ENCODE measurements around the gene THSD4.
A peak's percentile ranks its signal among the peaks of the same experiment; 100 is the strongest.

THSD4 gene

GRCh38 chr15:71747128-71748083 is 632.1 kb downstream of the THSD4 start:
- no peak for DNase-seq

DNA sequence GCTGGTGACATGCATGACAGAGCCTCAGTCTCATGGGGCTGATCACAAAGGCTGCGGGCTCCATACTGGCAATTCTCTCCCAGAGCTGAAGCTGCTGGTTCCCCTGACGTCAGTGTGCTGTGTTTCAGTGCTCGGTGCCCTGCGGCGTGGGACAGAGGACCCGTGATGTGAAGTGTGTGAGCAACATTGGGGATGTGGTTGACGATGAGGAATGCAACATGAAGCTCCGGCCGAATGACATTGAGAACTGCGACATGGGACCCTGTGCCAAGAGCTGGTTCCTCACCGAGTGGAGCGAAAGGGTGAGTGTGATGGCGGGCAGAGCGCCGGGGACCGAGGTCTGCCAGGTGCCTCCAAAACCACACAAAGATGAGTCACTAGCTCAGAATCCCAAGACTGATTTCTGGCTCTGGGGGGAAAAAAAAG is 633.0 kb downstream of the THSD4 start:
- no peak for DNase-seq

DNA sequence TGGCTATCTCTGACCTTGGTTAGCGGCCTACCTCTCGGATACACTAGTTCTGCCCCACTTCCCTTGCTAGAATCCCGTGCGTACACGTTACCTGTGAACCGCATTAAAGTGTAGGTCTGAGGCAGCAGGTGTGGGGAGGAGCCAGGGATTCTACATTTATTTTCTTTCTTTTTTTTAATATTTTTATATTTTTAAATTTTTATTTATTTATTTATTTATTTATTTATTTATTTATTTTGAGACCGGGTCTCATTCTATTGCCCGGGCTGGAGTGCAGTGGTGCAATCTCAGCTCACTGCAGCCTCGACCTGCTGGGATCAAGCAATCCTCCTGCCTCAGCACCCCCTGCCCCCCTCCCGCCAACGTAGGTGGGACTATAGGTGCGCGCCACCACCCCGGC is 634.2 kb downstream of the THSD4 start:
- DNase-seq, result no peak

- no peak for DNase-seq
Measured at GRCh38 chr15:71752128-71752527, 636.9 kb downstream of the THSD4 start.

DNA sequence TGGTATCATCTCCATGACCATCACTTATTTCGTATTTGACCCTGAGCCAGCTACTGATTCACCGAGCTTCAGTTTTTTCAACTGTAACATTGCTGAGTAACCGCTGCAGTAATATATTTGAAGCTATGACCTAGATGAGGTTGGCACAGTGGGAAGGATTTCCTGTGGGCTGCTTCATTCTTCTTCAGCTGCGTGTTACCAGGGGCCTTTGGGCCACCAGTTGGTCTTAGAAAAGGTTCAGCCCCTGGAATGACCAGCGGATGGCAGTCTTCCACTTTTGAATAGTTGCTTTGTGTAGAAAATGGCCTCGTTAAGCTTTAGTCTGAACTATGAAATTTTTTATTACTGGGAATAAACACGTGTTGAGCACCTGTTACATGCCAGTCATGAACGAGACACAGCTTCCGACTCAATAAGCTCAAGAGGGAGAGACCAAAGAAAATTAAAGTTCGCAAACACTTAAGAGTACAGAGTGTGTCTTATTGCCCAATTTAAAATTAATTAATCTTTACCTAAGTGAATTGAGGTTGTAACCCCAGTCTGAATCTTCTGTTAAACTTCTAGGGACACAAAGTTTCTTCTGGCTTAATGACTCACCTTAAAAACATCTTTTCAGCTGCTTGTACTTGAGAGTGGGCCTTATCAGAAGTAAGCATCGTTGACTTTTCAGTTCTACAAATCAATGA is 637.5 kb downstream of the THSD4 start:
- peak; percentile 21 to 69 for DNase-seq

GRCh38 chr15:71753346-71753745 is 638.1 kb downstream of the THSD4 start:
- DNase-seq, result no peak

GRCh38 chr15:71754660-71755059 is 639.4 kb downstream of the THSD4 start:
- no peak for DNase-seq

DNA sequence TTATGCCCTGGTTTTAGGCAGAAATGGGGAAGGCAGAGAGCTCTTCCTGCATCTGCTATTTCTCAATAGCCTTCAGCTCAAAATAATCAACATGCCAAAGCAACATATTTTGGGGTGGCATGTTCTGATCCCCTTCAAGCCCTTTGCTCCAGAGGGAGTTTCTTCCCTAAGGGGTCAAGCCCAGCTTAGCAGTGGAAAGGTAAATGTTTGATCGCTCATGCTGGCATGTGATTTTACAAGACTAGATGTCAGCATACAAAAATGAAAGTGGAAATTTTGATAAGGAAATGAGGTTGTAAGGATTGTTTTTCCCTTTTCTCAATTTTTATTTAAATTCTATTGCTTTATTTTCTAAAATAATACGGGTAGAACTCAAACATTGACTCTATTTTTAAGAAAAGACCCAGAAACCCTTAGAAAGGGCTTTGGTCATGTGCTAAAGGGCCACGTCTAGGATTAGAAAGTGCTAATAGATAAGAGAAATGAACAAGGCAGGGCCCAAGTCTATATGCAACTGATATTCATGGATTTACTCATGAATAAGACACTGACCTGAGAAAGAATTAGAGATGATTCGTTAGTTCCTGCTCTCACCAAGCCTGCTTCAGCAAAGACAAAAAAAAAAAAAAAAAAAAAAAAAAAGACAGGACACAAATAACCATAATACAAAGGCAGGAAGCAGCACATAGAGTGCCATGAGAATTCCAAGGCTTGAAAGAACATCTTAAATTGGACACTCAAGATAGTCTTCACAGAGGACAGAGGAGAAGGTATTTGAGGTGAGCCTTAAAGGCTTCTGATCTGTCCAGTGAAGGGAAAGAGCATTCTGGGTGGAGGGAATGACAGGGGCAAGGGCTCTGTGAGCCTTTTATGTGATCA is 640.1 kb downstream of the THSD4 start:
- DNase-seq, result no peak

DNA sequence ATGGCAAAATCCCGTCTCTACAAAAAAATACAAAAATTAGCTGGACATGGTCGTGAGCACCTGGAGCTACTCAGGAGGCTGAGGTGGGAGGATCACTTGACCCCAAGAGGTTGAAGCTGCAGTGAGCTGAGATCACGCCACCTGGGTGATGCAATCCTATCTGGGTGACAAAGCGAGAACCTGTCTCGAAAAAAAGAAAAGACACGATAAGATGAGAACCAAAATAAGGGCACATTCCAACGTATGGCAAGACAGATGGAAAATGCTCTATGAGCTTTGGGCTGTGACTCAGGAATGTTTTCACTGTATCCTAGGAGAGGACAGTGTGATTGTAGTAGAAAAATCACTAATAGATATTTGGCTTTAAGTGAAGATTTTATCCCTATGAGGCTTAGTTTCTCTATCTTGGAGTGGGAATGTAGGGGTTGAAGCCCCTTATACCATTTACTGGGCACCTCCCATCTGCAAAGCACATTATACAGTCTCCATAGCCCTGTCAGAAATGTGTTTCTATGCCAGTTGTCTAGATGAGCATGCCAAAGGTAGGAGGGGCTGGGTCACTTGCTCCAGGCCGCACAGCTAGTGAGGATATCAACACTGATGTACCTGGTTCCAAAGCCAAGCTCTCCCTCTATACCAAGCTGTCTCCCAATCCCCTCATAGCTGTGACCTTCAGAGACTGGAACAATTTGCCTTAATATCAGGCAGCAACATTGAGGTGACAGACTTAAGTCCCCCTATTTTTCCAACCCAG is 641.5 kb downstream of the THSD4 start:
- no peak for DNase-seq

- no peak for DNase-seq
Measured at GRCh38 chr15:71757741-71758530, 642.7 kb downstream of the THSD4 start.

DNA sequence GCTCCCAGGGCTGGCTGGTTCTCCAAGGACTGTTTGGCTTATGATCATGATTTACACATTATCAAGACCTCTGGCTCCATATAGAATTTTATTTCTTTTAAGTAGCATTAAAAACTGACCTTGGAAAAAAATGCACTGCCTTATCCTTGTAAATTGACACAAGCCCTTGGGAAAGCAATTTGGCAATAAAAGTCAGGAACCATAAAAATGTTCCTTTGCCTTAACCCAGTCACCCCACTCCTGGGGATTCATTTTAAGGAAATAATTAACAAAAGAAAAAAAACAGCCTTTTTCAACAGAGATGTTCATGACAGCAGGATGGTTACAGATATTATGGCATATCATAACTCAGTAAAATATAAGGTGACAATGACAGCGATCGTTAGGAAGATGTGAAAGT is 643.4 kb downstream of the THSD4 start:
- DNase-seq, result no peak

DNA sequence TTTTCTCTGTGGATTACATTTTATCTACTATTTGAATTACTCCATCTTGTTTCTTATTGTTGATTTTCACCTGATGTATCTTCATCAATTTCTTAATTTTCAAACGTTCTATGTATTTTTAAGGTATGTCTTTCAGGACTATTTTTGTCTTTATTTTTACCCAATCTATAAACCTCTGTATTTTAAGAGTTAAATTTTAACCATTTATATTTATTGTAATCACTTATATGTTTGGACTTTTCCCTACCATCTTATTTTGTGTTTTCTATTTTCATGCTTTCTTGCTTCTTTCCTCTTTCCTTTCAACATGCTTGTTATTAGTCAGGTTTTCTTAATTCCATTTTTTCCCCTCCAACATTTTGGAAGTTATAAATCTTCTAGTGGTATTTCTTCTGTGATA is 645.6 kb downstream of the THSD4 start:
- DNase-seq, result no peak

- DNase-seq, result no peak
Measured at GRCh38 chr15:71761649-71762048, 646.4 kb downstream of the THSD4 start.

DNA sequence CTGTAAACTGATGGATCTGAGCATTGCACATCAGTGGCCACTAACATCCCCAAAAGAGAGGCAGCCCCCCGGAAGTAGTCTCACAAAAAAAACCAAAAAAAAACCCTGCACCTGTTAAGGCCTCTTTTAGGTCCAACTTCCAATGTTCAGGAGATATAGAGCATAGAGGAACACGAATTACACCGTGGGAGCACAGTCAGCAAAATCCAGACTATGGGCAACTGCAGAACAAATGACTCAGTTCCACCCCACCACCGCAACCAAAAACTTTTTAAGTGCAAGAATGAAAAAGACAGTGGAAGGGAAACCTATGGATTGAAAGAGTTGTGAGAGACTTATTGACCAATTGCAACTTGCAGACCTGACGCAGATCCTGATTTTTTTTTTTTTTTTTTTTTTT is 652.9 kb downstream of the THSD4 start:
- no peak for DNase-seq

DNA sequence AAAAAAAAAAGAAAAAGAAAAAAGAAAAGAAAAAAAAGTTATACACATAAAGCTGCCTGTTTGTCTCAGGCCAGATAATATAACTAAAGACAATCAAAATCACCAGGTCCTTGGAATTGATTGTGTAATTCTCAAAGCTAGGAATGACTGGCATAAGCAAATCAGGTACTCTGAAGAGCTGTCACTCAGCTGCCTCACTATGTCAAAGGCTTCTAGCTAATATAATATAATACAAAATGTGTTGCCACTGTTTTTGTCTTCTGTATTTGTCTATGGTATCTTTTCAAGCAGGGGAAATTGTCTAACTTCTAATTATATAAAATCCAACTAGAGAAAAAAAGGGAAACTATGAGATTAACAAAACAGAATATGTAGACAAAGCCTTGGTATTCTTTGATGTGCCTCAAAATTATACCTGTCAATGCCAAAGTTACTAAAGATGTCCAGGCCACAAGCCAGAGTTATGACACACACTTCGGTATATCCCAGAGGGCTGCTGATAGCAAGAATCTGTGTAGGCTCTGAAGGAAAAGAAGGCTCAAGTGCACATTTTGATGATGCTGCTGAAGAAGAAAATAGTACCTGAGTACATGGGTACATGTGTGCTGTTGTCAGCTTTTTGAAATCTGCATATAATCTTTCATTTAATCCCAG is 658.1 kb downstream of the THSD4 start:
- no peak for DNase-seq

- DNase-seq, result no peak
Measured at GRCh38 chr15:71775856-71776255, 660.6 kb downstream of the THSD4 start.

DNA sequence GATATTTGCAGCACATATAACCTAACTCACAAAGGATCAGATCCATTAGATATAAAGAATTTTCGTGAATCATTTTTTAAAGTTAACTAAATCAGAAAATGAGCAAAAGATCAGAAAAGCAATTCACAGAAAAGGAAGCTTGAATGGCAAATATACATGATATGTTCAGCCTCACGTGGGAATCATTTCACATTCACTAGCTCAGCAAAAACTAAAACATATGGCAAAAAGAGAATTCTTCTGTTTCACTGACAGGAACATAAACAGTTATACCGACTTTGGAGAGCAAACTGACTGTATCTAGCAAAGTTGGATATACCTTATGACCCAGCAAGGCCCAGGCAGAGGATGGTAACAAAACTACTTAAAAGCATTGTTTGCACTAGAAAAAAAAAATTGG is 661.0 kb downstream of the THSD4 start:
- DNase-seq, result no peak

DNA sequence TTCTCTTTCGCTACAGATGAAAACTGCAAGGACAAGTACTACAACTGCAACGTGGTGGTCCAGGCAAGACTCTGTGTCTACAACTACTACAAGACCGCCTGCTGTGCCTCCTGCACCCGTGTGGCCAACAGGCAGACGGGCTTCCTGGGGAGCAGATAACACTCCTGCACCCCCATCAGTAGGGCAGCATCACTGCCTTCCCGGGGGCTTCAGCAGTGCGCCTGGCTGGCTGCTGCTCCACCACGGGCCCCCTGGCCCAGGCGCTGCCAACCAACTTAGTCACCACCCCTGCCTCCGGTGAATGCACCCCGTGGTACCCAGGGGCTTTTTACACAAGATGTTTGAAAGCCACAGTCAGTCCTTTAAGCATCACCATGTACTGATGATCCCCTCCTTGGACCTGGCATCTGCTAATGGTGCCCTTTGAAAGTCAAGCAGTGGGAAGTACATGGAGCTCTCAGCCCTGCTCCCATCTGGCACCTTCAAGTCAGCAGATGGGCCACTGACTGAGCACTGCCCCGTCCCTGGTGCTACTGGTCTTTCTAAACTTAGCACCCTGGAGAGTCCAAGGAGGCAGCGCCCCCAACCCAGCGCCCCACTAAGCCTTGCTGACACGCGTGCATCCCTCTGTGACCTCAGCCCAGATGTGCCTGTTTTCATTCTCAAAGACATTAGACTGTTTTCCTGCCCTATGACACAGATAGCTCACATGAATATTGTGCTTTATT is 662.1 kb downstream of the THSD4 start:
- DNase-seq, result no peak

GRCh38 chr15:71779073-71779797 is 664.0 kb downstream of the THSD4 start:
- no peak for DNase-seq
